Loucy (cell line): ENCODE data around the gene KIAA0825.

Experiments
- H2AFZ ChIP-seq: fragments of 200-600 bp; sonication (generic); 2 replicates; pipeline ENCODE4 v1.6.0; 2016; ENCODE audit warnings: antibody characterized with exemption, mild to moderate bottlenecking, low read length, moderate library complexity
- H3F3A ChIP-seq: fragments of 200-600 bp; 2 replicates; pipeline ENCODE4 v1.6.0; 2016; ENCODE audit warnings: antibody characterized with exemption, low read depth, mild to moderate bottlenecking
- H3K27me3 ChIP-seq: fragments of 200-600 bp; sonication (generic); 2 replicates; pipeline ENCODE4 v1.6.1; 2014; ENCODE audit warnings: low read length, mild to moderate bottlenecking; ENCODE audit not compliant: insufficient read depth, poor library complexity, severe bottlenecking
- H3K36me3 ChIP-seq: fragments of 200-600 bp; sonication (generic); 2 replicates; pipeline ENCODE4 v1.6.1; 2016; ENCODE audit warnings: low read length; ENCODE audit not compliant: insufficient read depth
- H3K4me1 ChIP-seq: fragments of 200-600 bp; sonication (generic); 2 replicates; pipeline ENCODE4 v1.5.1; 2014; ENCODE audit warnings: low read length, mild to moderate bottlenecking; ENCODE audit not compliant: insufficient read depth, poor library complexity, severe bottlenecking
- H3K4me2 ChIP-seq: fragments of 200-600 bp; sonication (generic); 2 replicates; pipeline ENCODE4 v1.6.0; 2014; ENCODE audit warnings: antibody characterized with exemption, low read length, low read depth, mild to moderate bottlenecking; ENCODE audit not compliant: poor library complexity, severe bottlenecking
- H3K4me3 ChIP-seq: fragments of 200-600 bp; sonication (generic); 2 replicates; pipeline ENCODE4 v1.5.1; 2014; ENCODE audit warnings: low read length, mild to moderate bottlenecking, mixed read lengths; ENCODE audit not compliant: poor library complexity, severe bottlenecking
- H3K79me2 ChIP-seq: fragments of 200-600 bp; sonication (generic); 2 replicates; pipeline ENCODE4 v1.6.1; 2014; ENCODE audit warnings: low read length; ENCODE audit not compliant: insufficient read depth
- H3K9ac ChIP-seq: fragments of 200-600 bp; sonication (generic); 2 replicates; pipeline ENCODE4 v1.6.0; 2014; ENCODE audit warnings: mild to moderate bottlenecking, low read depth, low read length, moderate library complexity; ENCODE audit not compliant: poor library complexity, severe bottlenecking
- H3K9me2 ChIP-seq: fragments of 200-600 bp; sonication (generic); replicated peaks from 2 replicates; pipeline ENCODE4 v1.6.1; 2016; ENCODE audit warnings: low read depth, low read length, mixed read lengths
- H3K9me3 ChIP-seq: fragments of 200-600 bp; sonication (generic); 2 replicates; pipeline ENCODE4 v1.6.1; 2014; ENCODE audit warnings: mild to moderate bottlenecking, antibody characterized with exemption, low read length, low read depth; ENCODE audit not compliant: insufficient read depth
- H4K20me1 ChIP-seq: fragments of 200-600 bp; sonication (generic); 2 replicates; pipeline ENCODE4 v1.6.0; 2014; ENCODE audit warnings: antibody characterized with exemption, low read length, mild to moderate bottlenecking; ENCODE audit not compliant: insufficient read depth, poor library complexity, severe bottlenecking
- EZH2phosphoT487 ChIP-seq: fragments of 200-600 bp; IDR thresholded peaks from 2 replicates; pipeline ENCODE4 v1.6.1; 2018; ENCODE audit warnings: antibody characterized with exemption, mild to moderate bottlenecking, moderate library complexity, borderline replicate concordance
- TF ChIP-seq, protein P1 (sequence below): fragments of 200-600 bp; sonication (generic); conservative IDR thresholded peaks from 2 replicates; pipeline ENCODE4 v1.5.1; 2014; ENCODE audit warnings: mild to moderate bottlenecking, antibody characterized with exemption, low read length

KIAA0825 gene

DNA sequence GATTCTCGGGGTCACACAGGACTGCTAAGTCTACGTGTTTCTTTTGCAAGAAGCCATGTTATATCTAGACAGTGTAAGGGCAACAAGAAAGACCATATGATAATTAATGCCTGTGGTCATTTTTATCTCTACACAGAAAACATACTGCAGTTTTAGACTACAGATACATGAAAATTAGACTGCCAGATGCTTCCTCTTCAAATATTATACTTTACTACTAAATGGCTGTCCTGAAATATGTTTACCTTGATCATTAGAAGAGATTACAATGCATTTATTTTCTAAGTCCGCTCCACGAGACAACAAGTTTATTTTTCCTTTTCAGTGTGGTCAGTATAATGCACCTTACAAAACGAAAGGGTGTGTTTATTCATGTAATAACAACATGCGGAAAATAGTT is 147.6 kb downstream of the KIAA0825 start:
- Histone ChIP-seq H2AFZ (no peak overlapping the region), H3K27me3 (no peaks in the 10 kb centered on the region), H4K20me1 (no peaks in the 10 kb centered on the region), H3F3A (no peaks in the 10 kb centered on the region), H3K9ac (no peak overlapping the region), H3K4me2 (no peak overlapping the region), H3K79me2 (no peaks in the 10 kb centered on the region), H3K36me3 (no peaks in the 10 kb centered on the region), H3K9me2 (no peaks in the 10 kb centered on the region), H3K4me3 (no peak overlapping the region), H3K9me3 (no peaks in the 10 kb centered on the region), H3K4me1 (no peaks in the 10 kb centered on the region)
- TF ChIP-seq, protein P1, sequence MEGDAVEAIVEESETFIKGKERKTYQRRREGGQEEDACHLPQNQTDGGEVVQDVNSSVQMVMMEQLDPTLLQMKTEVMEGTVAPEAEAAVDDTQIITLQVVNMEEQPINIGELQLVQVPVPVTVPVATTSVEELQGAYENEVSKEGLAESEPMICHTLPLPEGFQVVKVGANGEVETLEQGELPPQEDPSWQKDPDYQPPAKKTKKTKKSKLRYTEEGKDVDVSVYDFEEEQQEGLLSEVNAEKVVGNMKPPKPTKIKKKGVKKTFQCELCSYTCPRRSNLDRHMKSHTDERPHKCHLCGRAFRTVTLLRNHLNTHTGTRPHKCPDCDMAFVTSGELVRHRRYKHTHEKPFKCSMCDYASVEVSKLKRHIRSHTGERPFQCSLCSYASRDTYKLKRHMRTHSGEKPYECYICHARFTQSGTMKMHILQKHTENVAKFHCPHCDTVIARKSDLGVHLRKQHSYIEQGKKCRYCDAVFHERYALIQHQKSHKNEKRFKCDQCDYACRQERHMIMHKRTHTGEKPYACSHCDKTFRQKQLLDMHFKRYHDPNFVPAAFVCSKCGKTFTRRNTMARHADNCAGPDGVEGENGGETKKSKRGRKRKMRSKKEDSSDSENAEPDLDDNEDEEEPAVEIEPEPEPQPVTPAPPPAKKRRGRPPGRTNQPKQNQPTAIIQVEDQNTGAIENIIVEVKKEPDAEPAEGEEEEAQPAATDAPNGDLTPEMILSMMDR: no peak
- TF ChIP-seq EZH2phosphoT487: no peak

DNA sequence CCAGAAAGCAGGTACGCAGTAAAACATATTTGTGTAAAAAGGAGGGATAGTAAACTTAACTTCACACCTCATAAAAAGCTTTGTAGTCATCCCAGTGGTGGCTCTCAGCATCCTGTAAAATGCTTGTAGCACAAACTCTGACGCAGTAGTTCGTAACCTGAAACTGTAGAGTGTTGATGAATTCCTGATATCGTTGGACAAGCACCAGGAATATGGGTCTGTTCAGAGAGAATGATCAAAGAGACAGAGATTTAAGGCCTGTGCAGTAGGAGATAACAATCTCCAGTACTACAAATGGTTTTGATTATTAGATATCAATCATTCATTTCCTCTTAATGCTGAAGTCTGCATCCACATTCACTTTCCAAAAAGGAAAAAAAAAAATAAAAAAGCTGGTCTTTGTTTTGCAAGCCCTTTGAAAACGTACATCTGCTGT is 148.5 kb downstream of the KIAA0825 start:
- Histone ChIP-seq H3K9me3 (no peaks in the 10 kb centered on the region), H4K20me1 (no peaks in the 10 kb centered on the region), H2AFZ (no peak overlapping the region), H3K4me3 (no peak overlapping the region), H3F3A (no peaks in the 10 kb centered on the region), H3K27me3 (no peaks in the 10 kb centered on the region), H3K9me2 (no peaks in the 10 kb centered on the region), H3K9ac (no peak overlapping the region), H3K79me2 (no peaks in the 10 kb centered on the region), H3K4me2 (no peak overlapping the region), H3K4me1 (no peaks in the 10 kb centered on the region), H3K36me3 (no peaks in the 10 kb centered on the region)
- no peak for TF ChIP-seq EZH2phosphoT487
- TF ChIP-seq, protein P1: no peak

DNA sequence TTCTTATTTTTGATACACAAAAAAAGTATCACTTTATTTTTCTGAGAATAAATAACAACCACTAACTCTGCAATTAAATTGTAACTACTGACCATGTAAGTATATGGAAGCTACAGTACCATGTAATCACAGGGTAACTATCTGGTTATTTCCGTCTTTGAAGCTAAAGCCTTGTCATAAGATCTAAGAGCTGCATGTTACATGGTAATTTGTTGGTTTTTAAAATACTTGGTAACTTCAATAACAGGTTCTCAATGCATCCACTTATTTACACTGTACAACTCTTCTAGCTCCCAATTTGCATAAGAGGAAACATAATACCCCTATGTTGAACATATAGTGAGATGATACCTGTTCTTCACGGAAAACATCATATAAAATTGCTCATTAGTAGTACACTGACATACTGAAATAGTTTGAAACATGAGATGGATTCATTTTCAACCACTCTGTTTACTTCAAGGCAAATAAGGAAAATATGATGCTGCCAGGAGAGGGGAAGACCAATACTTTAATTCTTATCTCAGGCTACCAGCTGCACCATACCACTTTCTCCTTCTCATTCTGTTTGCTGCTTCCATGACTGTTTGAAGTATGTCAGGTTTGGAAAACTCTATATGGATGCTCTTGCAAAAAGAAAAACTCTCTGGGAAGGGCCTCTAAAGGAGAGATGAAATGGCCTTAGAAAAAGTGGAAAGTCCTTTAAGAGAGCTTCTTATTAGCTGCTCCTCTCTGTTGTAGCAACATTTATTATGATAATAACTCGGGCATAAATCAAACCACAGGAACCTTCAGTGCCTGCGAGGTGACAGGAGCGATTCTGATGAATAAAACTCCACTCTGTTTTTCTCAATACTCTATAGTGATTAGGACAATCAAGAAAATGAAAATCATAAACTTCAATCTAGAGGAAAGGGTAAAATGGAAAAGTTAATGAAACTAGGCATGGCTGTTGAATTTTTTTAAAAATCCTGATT is 150.2 kb downstream of the KIAA0825 start:
- H3K4me1 ChIP-seq: no peaks in the 10 kb centered on the region
- no peak overlapping the region for H3K9ac ChIP-seq
- H3K9me3 ChIP-seq: no peaks in the 10 kb centered on the region
- no peaks in the 10 kb centered on the region for H3K9me2 ChIP-seq
- no peaks in the 10 kb centered on the region for H3K36me3 ChIP-seq
- no peaks in the 10 kb centered on the region for H3K79me2 ChIP-seq
- no peaks in the 10 kb centered on the region for H3K27me3 ChIP-seq
- H2AFZ ChIP-seq: no peak overlapping the region
- no peak overlapping the region for H3K4me3 ChIP-seq
- H3K4me2 ChIP-seq: no peak overlapping the region
- TF ChIP-seq, protein P1: no peak
- no peak for TF ChIP-seq EZH2phosphoT487
- no peaks in the 10 kb centered on the region for H4K20me1 ChIP-seq
- no peaks in the 10 kb centered on the region for H3F3A ChIP-seq
